Measurements from ENCODE around the gene PACSIN2.

- TF ChIP-seq CTCF (IDR thresholded peaks at IDR 0.05; ENCODE audit: low read depth, low read length, poor library complexity, severe bottlenecking) (no peak), EZH2phosphoT487 (IDR thresholded peaks at IDR 0.05; ENCODE audit: borderline replicate concordance, low read length) (no peak)
Observed at GRCh38 chr22:42912059-42912458, 102.9 kb downstream of the PACSIN2 start.

Data from DOHH2 (cell line).